Tibial nerve (tissue), 3 donors: ENCODE measurements around the gene RIPOR3.

ENCODE experiments used
- CTCF ChIP-seq, 5 experiments: fragments of 200-600 bp in 3 of 5; fragments of 450-650 bp in 2 of 5; sonication (generic) in 3 of 5; IDR thresholded peaks; one replicate each; pipeline ENCODE4 v1.5.1; 2016 to 2019; ENCODE audit warnings: antibody characterized with exemption in 5 of 5, mild to moderate bottlenecking in 3 of 5, moderate library complexity in 2 of 5
- POLR2A ChIP-seq, 2 donors: fragments of 450-650 bp; IDR thresholded peaks; one replicate each; pipeline ENCODE4 v1.6.1; 2017; ENCODE audit warnings: antibody characterized with exemption in 2 of 2, mild to moderate bottlenecking in 2 of 2, moderate library complexity in 2 of 2

GRCh38 chr20:50708845-50709635, 17.7 kb upstream of the RIPOR3 start:
- TF ChIP-seq CTCF (IDR thresholded peaks at IDR 0.05), result no peak
- no peak for TF ChIP-seq POLR2A (IDR thresholded peaks at IDR 0.05)
